Measurements from ENCODE around the gene ST6GAL1.
"Not testable (repeated sequence)": the region's sequence is repeated elsewhere in the genome, so short reads cannot be mapped to it uniquely, and the experiment has no call there.

The ST6GAL1 gene

GRCh38 chr3:186973702-186974101 lies 43.4 kb downstream of the ST6GAL1 start:
- no peak for DNase-seq

GRCh38 chr3:186974824-186975313 lies 44.5 kb downstream of the ST6GAL1 start:
- DNase-seq = no peak

DNA sequence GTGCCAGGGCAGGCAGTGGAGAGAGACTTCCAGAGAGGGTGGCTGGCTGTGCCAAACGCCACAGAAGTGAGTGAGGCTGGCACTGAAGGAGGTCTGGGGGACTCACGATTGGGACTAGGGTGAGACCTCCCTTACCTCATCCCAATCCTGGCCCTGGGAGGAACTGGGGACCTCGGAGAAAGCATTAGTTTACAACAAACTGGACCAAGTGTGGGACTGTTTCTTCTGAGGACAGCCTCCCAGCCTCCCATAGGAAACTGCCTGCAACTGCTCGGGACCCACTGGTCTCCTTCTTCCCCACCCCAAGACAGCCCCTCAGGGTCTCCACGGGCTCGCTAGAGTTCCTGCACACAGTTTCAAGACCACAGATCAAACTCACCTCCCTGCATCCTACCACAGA lies 45.4 kb downstream of the ST6GAL1 start:
- DNase-seq = no peak

DNA sequence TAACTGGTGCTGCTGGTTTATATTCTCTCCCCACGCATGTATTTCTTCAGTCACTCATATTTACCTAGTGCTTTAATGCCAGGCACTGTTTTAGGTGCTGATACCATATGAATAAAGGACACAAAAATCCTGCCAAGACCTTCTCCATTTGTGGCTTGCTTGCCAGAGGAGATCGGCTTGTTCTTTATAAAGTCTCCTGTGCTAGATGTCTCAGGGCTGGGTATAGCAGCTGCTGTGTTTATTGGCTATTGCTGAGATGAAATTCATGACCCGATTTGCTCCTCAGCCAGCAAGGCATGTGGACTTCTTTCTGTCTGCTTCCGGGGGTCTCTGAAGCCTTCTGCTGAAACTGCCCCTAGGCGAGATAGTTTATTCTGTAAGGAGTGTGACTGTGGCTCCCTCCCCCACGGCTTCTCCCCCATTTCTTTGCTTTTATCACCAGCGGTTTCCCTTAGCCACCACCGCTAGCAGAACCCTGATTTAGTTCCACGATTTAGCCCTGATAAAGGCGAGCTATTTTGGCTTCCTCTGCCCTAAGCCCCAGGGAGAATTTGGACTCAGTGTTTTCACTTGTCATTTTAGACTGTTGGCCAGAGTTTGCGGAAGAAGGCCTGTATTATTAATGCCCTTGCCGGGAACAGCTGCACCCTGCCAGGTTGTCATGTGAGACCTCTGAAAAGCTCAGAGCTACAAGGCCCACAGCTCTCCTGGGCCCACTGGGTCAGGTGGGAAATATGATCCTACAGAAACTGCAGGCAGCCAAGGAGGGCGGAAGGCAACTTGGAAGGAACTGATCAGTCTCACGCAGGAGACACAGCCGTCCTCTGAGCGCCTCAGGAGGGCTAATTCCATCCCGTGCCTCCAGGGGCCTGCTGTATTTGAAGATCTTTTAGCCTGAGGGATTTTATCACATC lies 46.8 kb downstream of the ST6GAL1 start:
- no peak for DNase-seq

DNA sequence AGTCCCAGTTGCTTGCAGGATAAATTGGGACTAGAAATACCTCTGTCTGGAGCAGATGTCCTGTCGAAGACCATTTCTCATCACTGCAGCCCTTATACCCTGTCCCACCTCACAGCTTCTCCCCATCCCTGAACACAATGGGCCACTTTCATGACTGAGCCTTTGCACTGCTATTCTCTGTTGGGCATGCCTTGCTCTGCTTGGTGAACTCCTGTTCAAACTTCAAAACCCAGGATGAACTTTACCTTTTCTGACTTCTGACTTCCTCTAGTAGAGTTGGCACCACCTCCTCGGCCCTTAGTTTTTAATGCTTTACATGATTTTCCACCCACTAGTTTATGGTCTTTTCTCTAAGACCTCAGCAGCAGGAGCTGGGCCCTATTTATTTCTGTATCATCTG lies 48.4 kb downstream of the ST6GAL1 start:
- DNase-seq = no peak

DNA sequence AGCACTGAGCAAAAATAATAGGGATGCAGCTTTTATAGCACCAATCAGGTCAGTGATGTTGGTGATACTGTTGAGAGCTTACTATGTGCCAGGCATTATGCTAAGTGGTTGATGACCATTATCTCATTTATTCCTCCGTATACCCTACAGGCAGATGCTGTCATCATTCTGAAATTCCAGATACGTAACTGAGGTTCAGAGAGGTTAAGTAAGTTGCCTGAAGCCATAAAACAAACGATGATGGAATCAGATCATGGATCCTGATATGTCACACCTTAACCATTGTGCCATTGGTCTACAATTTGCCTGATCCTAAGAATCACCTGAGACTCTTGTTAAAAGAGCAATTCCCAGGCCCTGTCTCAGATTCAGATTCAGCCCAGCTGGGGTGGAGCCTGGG lies 49.5 kb downstream of the ST6GAL1 start:
- no peak for DNase-seq

GRCh38 chr3:186980989-186981388 lies 50.7 kb downstream of the ST6GAL1 start:
- DNase-seq = no peak

DNA sequence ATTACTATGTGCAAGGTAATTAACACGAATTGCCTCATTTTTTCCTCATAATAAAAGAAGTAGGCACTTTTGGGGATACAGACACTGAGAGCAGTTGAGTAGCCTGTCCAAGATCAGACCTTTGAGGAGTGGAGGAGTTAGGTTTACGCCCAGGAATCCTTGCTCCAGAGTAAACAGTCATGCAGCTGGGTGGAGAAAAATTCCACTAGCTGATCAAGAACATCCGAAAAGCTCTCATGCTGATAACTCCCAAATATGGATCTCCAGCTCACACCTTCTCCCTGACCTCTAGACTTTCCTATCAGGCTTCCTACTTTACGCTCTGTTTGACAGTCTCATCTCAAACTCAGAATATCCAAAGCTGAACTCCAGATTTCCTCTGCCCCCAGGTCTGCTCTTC lies 53.3 kb downstream of the ST6GAL1 start:
- no peak for DNase-seq

GRCh38 chr3:186984064-186984463 lies 53.7 kb downstream of the ST6GAL1 start:
- DNase-seq = no peak

DNA sequence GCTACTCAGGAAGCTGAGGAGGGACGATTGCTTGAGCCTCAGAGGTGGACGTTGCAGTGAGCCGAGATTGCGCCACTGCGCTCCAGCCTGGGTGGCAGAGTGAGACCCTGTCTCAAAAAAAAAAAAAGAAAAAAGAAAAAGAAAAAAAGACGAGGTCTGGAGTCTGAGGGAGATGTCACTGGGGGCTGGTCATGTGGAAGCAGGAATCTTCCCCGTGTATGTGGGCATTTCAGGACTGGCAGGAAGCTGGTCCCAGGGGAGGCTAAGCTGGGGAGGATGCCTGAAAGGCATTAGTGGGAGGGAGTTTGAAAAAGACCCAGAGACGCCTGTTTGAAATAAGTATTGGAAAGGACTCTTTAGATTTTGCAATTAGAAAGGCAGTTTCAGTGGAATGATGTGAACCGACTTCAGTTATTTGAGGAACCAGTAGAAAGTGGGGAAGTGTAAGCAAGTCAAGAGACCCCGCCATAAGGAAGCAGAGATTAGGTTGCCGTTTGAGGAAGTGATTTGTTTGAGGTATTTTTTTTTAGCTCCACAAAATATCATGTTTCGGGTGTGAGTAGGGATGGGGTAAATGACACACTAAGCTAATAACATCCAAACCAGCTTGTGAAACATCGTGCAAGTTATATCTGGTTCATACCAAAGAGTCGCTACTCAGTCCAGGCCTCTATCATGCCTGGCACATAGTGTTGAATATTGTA lies 55.5 kb downstream of the ST6GAL1 start:
- no peak for DNase-seq

DNA sequence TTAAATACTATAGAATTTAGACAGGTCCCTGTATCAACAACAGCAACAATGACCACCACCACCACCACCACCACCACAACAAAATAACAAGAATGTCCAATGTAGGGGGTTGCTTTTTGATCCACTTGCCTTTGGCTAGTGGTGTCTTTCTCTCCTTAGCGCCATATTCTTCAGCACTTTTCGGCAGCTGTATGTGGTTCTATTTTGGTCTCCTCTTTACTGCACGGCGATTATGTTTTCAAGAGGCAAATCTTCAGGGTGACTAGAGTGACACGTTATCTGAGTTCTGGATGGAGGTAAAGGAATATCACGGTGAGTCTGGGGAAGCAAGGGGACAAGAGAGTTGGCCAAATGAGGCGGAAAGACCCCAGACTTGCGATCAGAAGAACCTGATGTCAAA lies 56.1 kb downstream of the ST6GAL1 start:
- DNase-seq = no peak

DNA sequence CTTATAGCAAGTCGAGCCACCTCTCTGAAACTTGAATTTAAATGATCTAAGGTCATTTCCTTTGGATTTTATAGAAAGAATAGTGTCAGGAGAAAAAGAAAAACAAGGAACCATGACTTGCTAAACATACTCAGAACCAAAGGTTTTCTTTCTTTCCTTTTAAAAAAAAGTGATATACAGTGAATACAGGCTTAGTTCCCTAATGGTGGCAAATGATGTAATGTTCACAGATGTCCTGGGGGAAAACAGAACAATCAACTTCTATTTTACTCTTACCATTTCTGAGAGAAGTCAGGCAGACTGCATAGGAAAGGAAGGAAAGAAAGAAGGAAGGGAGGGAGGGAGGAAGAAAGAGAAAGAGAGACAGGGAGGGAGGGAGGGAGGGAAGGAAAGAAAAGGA lies 56.5 kb downstream of the ST6GAL1 start:
- no peak for DNase-seq

DNA sequence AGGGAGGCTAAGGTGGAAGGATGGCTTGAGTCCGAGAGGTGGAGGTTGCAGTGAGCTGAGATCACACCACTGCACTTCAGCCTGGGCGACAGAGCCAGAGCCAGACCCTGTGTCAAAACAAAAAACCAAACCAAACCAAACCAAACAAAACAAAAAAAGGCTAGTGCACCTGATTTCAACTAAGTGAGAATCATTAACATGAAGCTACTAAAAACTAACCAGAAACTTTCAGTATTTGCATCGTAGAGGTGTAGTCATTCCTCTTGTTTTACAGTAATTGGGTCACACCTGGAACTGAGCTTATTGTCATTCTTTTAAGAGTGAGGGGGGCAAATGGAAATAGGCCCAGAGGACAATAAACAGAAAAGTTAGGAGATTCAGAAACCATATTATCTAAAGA lies 58.5 kb downstream of the ST6GAL1 start:
- DNase-seq = no peak

- no peak for DNase-seq
Measured at GRCh38 chr3:186989429-186989828, 59.1 kb downstream of the ST6GAL1 start.

DNA sequence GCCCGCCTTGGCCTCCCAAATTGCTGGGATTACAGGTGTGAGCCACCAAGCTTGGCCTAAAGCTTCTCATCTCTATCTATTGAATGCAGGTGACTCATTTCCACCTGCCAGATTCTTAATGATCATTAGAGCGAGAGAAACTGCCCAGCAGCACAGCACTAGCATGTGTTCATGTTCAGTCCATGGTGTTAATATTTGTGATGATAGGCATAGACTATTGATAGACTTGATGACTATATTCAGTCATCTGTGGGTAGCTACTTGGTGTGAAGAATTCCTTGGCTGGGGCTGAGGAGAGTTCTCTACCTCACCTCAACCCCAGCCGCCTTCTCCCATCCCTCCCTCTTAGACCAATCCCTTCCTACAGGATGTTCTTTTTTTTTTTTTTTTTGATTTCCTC lies 60.0 kb downstream of the ST6GAL1 start:
- no peak for DNase-seq

DNA sequence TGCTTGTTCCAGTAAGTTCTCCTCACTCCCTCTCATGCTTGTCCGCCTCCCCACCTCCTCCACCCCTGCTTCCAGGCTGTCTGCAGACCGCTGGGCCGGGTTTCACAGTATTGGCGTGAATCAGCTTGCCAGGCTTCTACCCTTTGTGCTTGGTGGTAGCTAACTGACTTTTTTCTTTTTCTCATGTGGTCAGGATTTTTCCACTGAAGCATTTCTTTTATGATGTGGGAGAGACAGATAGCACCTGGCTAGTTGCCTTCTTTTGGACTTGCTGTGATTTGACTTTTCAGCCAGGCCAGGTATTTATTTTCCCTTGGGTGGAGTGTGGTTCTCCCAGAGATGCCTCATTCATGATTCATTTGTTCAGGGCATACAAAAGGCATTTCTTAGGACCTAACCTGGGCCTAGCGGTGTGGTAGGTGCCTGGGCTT lies 60.6 kb downstream of the ST6GAL1 start:
- no peak for DNase-seq

- DNase-seq = no peak
Measured at GRCh38 chr3:186991470-186991869, 61.1 kb downstream of the ST6GAL1 start.

GRCh38 chr3:186992096-186992495 lies 61.8 kb downstream of the ST6GAL1 start:
- not testable (repeated sequence) for DNase-seq

GRCh38 chr3:186993210-186993782 lies 63.0 kb downstream of the ST6GAL1 start:
- no peak for DNase-seq

DNA sequence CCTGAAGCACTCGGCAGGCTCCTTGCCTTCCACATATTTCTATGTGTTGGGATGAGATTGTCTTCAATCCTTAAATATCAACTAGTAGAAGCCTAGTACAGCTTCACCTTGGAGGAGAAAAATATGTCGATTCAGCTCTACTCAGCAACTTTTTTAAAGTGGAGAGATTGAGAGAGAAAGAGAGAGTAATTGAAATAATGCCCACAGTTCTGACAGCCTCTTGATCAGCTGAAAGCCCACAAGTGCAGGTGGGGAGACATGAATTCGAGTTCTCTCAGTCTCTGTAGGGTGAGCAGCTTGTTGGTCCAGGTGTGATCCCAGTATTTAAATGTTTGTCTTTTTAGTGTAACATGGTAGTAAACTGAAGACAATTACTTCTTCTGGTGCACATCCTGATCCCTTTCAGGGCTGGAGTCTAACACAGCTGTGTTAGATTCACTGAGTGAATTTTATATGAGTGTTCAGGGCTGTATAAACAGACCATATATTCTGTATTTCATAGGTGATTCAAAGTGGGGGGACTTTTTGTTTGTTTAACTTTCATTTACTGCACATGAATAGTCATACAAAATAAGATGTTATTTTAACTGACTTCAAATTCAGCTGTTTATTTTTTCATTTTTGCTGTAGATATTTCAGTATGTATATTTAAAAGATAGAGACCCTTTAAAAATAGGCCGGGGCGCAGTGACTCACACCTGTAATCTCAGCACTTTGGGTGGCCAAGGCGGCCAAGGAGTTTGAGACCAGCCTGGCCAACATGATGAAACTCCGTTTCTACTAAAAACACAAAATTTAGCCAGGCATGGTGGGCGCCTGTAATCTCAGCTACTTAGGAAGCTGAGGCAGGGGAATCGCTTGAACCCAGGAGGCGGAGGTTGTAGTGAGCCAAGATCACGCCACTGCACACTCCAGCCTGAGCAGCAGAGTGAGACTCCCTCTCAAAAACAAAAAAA lies 64.0 kb downstream of the ST6GAL1 start:
- no peak for DNase-seq

DNA sequence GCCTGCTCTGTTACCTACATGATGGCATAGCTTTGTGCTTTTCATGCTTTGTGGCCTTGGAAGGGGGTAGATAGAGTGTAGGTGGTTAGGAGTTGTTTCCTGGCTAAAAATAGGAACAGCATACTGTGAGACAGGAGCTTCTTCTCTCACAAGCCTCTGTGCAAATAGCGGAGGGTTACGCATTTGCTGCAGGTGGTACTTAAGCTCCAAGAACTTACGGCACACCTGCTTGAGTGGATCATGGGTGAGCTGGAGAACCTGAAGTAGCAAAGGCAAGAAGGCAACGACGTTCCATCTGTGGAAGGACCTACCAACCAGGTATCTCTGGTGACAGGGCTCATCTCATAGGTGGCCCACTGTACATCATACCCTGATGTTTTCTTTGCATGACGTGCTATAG lies 66.0 kb downstream of the ST6GAL1 start:
- DNase-seq = no peak

- DNase-seq = no peak
Measured at GRCh38 chr3:186997061-186997460, 66.7 kb downstream of the ST6GAL1 start.
